GM12875 (cell line): ENCODE data around the gene PLEKHM3.

Source experiments
- H3K4me3 ChIP-seq: one replicate; pipeline ENCODE4 v1.5.1; 2011; ENCODE audit warnings: low read depth, low read length, control low read depth
- TF ChIP-seq, protein P1 (sequence below): IDR thresholded peaks from 2 replicates; pipeline ENCODE4 v1.5.1; 2011; ENCODE audit warnings: low read depth, mild to moderate bottlenecking, control low read depth, inconsistent platforms, low read length, moderate library complexity, borderline replicate concordance; ENCODE audit not compliant: insufficient read depth

Gene PLEKHM3

DNA sequence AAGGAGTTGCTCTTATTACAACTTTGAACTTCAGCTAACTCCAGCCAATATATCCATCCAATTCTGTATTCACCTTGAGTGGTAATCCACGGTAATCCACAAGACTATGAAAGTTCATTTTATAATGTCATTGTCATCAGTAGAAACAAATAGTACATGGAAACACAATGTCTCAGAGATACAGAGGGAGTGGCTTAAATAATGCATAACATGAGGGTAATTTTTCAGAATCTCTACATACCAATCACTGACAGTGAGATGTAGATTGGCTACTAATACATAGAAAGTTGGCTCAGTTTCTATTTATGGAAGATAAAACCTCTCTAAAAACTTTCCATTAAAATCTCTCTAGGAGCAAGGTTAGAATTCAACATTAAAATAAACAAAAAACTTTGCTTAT lies 93.2 kb downstream of the PLEKHM3 start:
- TF ChIP-seq, protein P1, sequence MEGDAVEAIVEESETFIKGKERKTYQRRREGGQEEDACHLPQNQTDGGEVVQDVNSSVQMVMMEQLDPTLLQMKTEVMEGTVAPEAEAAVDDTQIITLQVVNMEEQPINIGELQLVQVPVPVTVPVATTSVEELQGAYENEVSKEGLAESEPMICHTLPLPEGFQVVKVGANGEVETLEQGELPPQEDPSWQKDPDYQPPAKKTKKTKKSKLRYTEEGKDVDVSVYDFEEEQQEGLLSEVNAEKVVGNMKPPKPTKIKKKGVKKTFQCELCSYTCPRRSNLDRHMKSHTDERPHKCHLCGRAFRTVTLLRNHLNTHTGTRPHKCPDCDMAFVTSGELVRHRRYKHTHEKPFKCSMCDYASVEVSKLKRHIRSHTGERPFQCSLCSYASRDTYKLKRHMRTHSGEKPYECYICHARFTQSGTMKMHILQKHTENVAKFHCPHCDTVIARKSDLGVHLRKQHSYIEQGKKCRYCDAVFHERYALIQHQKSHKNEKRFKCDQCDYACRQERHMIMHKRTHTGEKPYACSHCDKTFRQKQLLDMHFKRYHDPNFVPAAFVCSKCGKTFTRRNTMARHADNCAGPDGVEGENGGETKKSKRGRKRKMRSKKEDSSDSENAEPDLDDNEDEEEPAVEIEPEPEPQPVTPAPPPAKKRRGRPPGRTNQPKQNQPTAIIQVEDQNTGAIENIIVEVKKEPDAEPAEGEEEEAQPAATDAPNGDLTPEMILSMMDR = no peak
- no peak overlapping the region for H3K4me3 ChIP-seq

DNA sequence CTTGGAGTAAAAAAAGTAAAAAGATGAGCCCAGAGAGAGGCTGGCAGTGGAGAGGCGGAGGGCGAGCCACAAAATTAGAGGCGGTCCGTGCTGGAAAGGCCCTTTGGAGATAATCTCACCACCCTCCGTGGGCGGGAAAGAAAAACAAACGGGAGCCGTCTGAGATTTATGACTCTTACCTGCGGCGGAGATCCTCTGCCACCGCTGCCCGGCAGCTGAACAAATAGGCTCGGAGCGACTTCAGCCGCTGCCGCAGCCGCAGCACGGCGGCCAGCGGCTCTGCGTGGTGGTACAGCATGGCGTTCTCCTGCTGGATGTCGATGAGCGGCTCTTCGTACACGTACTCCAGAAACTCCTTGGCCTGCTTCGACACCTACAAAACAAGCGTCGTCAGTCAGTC lies 94.6 kb downstream of the PLEKHM3 start:
- TF ChIP-seq, protein P1 = no peak
- H3K4me3 ChIP-seq = no peak overlapping the region

DNA sequence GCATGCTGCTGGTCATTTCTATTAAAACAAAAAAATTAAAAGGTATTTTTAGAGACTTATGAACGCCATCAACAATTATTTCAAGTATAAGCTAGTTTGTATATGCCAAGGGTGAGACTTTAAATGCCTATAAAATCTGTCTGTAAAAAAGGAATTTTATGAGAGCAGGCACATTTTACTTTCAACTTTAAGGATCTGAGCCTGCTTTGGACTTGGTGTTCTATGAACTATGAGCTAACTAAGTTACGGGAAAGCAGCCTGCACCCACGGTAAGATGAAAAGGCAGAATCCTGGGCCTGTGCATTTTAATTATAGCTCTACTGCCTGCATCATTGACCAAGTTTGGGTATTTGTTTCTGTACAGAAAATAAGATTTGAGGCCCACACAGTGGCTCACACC lies 95.4 kb downstream of the PLEKHM3 start:
- TF ChIP-seq, protein P1 = no peak
- no peak overlapping the region for H3K4me3 ChIP-seq

DNA sequence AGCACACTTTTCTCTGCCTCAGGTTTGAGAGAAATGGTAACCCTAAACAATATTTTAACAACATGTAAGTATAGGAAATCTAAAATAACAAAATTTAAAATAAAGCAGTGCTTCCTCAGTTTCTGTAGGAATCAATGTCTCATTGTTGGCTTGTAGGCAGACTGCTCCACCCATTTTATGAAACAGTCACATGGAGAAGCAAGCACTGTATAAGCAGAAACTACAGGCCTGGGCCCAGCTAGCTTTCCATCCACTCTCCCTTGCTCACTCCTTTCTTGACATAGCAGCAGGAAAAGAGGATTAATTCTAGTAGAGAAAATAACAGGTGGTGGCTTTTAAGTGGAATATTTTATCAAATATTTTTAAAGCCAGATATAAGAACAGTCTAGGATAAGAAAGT lies 97.2 kb downstream of the PLEKHM3 start:
- TF ChIP-seq, protein P1 = no peak
- no peak overlapping the region for H3K4me3 ChIP-seq

DNA sequence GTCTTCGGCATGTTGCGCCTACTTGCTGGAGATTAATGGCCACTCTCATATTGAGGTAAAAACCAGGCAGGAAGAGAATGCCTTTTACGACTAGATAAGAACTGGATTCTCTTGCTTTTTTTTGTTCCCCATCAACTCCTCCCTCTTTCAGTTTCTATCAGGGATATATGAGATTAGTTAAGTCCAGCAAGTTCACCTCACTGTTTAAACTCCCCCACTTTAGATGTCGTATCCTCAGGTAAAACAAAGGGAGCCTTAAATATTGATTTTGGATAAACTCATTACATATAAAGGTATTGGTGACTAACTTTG lies 98.4 kb downstream of the PLEKHM3 start:
- TF ChIP-seq, protein P1 = no peak
- no peak overlapping the region for H3K4me3 ChIP-seq

DNA sequence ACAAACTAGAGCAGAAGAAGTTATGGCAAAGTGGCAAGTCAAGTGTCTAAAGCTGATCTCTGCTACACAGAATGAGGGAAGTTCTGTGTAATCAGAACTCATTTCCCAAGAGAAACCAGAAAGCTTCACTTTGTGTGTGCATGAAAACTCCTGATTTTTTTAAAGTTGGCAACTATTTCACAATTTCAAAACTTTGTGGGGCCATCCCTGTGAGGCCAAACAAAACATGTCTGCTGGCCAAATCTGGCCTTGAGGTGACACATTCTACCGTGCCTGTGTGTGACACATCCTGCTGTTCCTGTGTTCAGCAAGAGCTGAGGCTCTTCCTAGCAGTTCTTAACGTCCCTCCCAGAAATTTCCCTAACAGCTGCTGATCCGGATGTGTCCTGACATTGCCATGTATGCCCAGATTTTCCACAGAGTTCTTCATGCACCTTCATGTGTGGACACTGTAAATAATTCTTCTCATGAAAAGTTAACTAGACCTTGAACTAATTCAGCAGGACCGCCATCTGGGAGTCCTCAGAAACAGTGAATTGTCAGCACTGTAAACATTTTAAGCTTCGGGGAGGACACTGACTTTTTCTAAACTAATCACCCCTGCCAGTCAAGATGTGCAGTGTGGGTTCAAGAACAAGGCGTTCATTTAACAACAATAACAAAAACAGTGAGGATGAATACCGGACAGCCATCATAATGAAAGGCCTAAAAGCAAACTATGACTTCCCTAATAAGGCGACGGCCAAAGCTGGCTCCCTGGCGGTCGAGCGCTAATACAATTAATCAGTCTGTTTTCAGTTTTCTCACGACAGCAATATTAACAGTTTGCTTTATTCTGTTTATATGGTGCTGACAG lies 99.0 kb downstream of the PLEKHM3 start:
- no peak overlapping the region for H3K4me3 ChIP-seq

DNA sequence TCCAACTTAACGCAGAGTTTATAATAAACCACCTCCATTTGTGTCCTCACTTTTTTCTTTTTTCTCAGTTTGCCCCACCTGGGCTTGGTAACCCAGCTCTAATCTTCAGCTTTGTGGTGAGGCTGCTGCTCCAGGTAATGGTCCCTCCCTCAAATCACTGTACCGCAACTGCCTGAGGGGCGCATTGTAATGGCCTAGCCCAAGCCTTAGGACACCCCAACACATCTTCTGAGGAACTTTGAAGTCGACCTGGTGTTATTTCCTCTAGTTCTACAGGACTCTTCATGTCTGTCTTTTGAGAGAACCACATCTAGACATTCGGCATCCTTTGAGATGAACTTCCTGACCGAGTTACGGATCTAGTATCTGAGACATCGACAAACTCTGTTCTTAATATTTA lies 99.7 kb downstream of the PLEKHM3 start:
- TF ChIP-seq, protein P1 = no peak
- H3K4me3 ChIP-seq = no peak overlapping the region

More for the DNA sequence above, 99.0 kb downstream of the PLEKHM3 start:
- TF ChIP-seq, protein P1 = no peak
